GM23338 (cell line): ENCODE results near the gene ARL2BP. TPM values are rescaled to one million over a fixed set of nuclear protein-coding genes. Genes with fewer than 3 reads are reported as not detected.

Experiments used
- ATAC-seq: fragments of 200-7000 bp; cut with Tn5 transposase; 3 replicates; pipeline ENCODE4 v1.9.1; 2020
- DNase-seq: peaks from one replicate; pipeline ENCODE4 v3.0.0-alpha.2; 2015; ENCODE audit warnings: low spot score
- H2AFZ ChIP-seq: fragments of 200-600 bp; sonication (generic); 2 replicates; pipeline ENCODE4 v1.8.0; 2016; ENCODE audit warnings: antibody characterized with exemption, mild to moderate bottlenecking, moderate library complexity
- H3F3A ChIP-seq: fragments of 200-600 bp; sonication (generic); replicated peaks from 2 replicates; pipeline ENCODE4 v1.8.0; 2017; ENCODE audit warnings: antibody characterized with exemption, mixed run types, low read depth
- H3K27ac ChIP-seq: fragments of 200-600 bp; sonication (generic); 2 replicates; pipeline ENCODE4 v1.6.1; 2016; ENCODE audit warnings: low read depth
- H3K27me3 ChIP-seq: fragments of 200-600 bp; sonication (generic); 2 replicates; pipeline ENCODE4 v1.8.0; 2016; ENCODE audit warnings: mild to moderate bottlenecking, mixed run types, moderate library complexity; ENCODE audit not compliant: insufficient read depth
- H3K36me3 ChIP-seq: fragments of 200-600 bp; sonication (generic); 2 replicates; pipeline ENCODE4 v1.8.0; 2016; ENCODE audit warnings: mild to moderate bottlenecking; ENCODE audit not compliant: insufficient read depth
- H3K4me1 ChIP-seq: fragments of 200-600 bp; sonication (generic); 2 replicates; pipeline ENCODE4 v1.8.0; 2016; ENCODE audit warnings: mild to moderate bottlenecking, moderate library complexity; ENCODE audit not compliant: insufficient read depth
- H3K4me2 ChIP-seq: fragments of 200-600 bp; sonication (generic); 2 replicates; pipeline ENCODE4 v1.7.1; 2017; ENCODE audit warnings: mixed run types
- H3K4me3 ChIP-seq: fragments of 200-600 bp; sonication (generic); 2 replicates; pipeline ENCODE4 v1.6.1; 2016; ENCODE audit warnings: mixed run types
- H3K79me2 ChIP-seq: fragments of 200-600 bp; sonication (generic); replicated peaks from 2 replicates; pipeline ENCODE4 v1.8.0; 2017; ENCODE audit warnings: mild to moderate bottlenecking; ENCODE audit not compliant: insufficient read depth
- H3K9me2 ChIP-seq: fragments of 200-600 bp; sonication (generic); 2 replicates; pipeline ENCODE4 v1.8.0; 2017; ENCODE audit not compliant: insufficient read depth
- H4K20me1 ChIP-seq: fragments of 200-600 bp; sonication (generic); replicated peaks from 2 replicates; pipeline ENCODE4 v1.8.0; 2017; ENCODE audit warnings: mild to moderate bottlenecking; ENCODE audit not compliant: insufficient read depth
- H3K27ac Mint-ChIP-seq: 2 replicates; pipeline ENCODE4 v1.8.0; 2020; ENCODE audit warnings: inconsistent platforms, mild to moderate bottlenecking, moderate library complexity, mixed read lengths
- H3K27me3 Mint-ChIP-seq: 3 replicates; pipeline ENCODE4 v1.8.0; 2022; ENCODE audit warnings: low read depth, mild to moderate bottlenecking, moderate library complexity, mixed read lengths, inconsistent platforms; ENCODE audit not compliant: insufficient read depth, poor library complexity
- H3K36me3 Mint-ChIP-seq: 3 replicates; pipeline ENCODE4 v1.8.0; 2021; ENCODE audit warnings: low read depth, mild to moderate bottlenecking, inconsistent platforms, moderate library complexity, mixed read lengths
- H3K4me1 Mint-ChIP-seq: 3 replicates; pipeline ENCODE4 v1.8.0; 2020; ENCODE audit warnings: mild to moderate bottlenecking, inconsistent platforms, mixed read lengths
- H3K4me3 Mint-ChIP-seq: 3 replicates; pipeline ENCODE4 v1.8.0; 2021; ENCODE audit warnings: moderate library complexity, mild to moderate bottlenecking, inconsistent platforms, mixed read lengths
- H3K9me3 Mint-ChIP-seq: 3 replicates; pipeline ENCODE4 v1.8.0; 2020; ENCODE audit warnings: moderate library complexity, mild to moderate bottlenecking, inconsistent platforms, mixed read lengths
- CREB1 ChIP-seq: fragments of 250-450 bp; sonication (Bioruptor Pico); IDR thresholded peaks from 2 replicates; pipeline ENCODE4 v1.5.0; 2020; ENCODE audit warnings: low read depth, mild to moderate bottlenecking, moderate library complexity
- EZH2 ChIP-seq: fragments of 200-600 bp; sonication (generic); IDR thresholded peaks from one replicate; pipeline ENCODE4 v1.8.0; 2017; ENCODE audit warnings: antibody characterized with exemption, mild to moderate bottlenecking, low read depth; ENCODE audit not compliant: unreplicated experiment
- EZH2phosphoT487 ChIP-seq: fragments of 200-600 bp; sonication (generic); IDR thresholded peaks from one replicate; pipeline ENCODE4 v1.8.1; 2018; ENCODE audit warnings: antibody characterized with exemption; ENCODE audit not compliant: unreplicated experiment
- JUNB ChIP-seq: IDR thresholded peaks from one replicate; pipeline ENCODE4 v1.6.1; 2016; ENCODE audit warnings: antibody characterized with exemption; ENCODE audit not compliant: unreplicated experiment
- NANOG ChIP-seq: IDR thresholded peaks from 2 replicates; pipeline ENCODE4 v1.6.1; 2016; ENCODE audit warnings: antibody characterized with exemption, borderline replicate concordance
- POLR2AphosphoS5 ChIP-seq: IDR thresholded peaks from 2 replicates; pipeline ENCODE4 v1.6.1; 2016; ENCODE audit warnings: antibody characterized with exemption, low read depth
- ZNF114 ChIP-seq: fragments of 250-450 bp; sonication (Bioruptor Pico); IDR thresholded peaks from 2 replicates; pipeline ENCODE4 v1.5.0; 2020; ENCODE audit warnings: mild to moderate bottlenecking, moderate library complexity
- ZNF331 ChIP-seq: fragments of 250-450 bp; sonication (Bioruptor Pico); IDR thresholded peaks from 2 replicates; pipeline ENCODE4 v1.5.0; 2020; ENCODE audit warnings: low read depth, mild to moderate bottlenecking, moderate library complexity
- polyA plus RNA-seq: library from polyadenylated mRNA; unstranded; fragments of >200 nt; fragmentation: Nextera tagmentation; extraction: Ambion mirVana; gene quantifications from 2 replicates; pipeline ENCODE4 v1.2.1, GENCODE V29; 2016
- total RNA-seq: library from RNA; depleted of rRNA; stranded (reverse); fragments of >200 nt; shearing (Covaris generic); gene quantifications from 2 replicates; pipeline ENCODE4 v1.2.3, GENCODE V29; 2014
- TF ChIP-seq, protein P1 (sequence below): fragments of 250-450 bp; sonication (Bioruptor Pico); IDR thresholded peaks from 2 replicates; pipeline ENCODE4 v1.5.0; 2020; ENCODE audit warnings: mild to moderate bottlenecking, moderate library complexity
- TF ChIP-seq, protein P2 (sequence below), 2 experiments: fragments of 200-600 bp in 1 of 2; sonication (generic) in 1 of 2; conservative IDR thresholded peaks; 2 replicates each; pipeline versions ENCODE4 v1.5.1 to v1.6.1; 2016 to 2017; ENCODE audit warnings: antibody characterized with exemption in 2 of 2, low read depth in 2 of 2, mild to moderate bottlenecking in 2 of 2, moderate library complexity in 1 of 2
- TF ChIP-seq, protein P3 (sequence below): IDR thresholded peaks from one replicate; pipeline ENCODE4 v1.6.1; 2018; ENCODE audit warnings: antibody characterized with exemption; ENCODE audit not compliant: unreplicated experiment

ARL2BP gene
- total and polyA plus RNA-seq, 2 experiments from 2014 or later: 10.3 to 13.4 TPM

DNA sequence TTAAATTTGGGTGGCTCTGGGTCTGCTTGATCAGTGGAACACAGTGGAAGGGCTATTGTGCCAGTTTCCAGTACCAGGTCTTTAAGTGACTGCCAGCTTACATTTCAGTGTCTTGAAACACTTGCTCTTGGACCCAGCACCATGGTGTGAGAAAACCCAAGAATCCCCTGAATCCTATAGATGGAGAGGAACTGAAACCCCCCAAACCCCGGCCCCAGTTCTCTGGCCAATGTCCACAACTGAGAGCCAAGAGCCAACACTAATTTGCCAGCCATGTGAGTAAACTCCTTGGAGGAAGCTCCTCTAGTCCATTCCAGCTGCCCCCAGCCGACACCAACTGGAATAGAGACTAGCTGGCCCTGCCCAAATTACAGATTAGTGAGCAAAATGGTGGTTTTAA is 2.4 kb upstream of the ARL2BP start:
- Mint-ChIP-seq H3K27me3 (peaks cover 12% of the 10 kb centered on the region), H3K36me3 (peaks cover 9% of the 10 kb centered on the region), H3K9me3 (no peaks in the 10 kb centered on the region), H3K27ac (no peak overlapping the region), H3K4me1 (peaks cover 6% of the 10 kb centered on the region), H3K4me3 (no peak overlapping the region)
- Histone ChIP-seq H3K27ac (no peak overlapping the region), H3K4me3 (no peak overlapping the region), H3F3A (peaks cover 5% of the 10 kb centered on the region; the same call in 1 of the 2 replicates), H3K79me2 (no peaks in the 10 kb centered on the region), H4K20me1 (no peaks in the 10 kb centered on the region), H3K4me2 (no peak overlapping the region), H3K4me1 (peaks cover 8% of the 10 kb centered on the region; the same call in 1 of the 2 replicates), H2AFZ (no peak overlapping the region), H3K27me3 (no peaks in the 10 kb centered on the region), H3K36me3 (peaks cover 6% of the 10 kb centered on the region; the same call in 1 of the 2 replicates), H3K9me2 (no peaks in the 10 kb centered on the region)
- TF ChIP-seq EZH2phosphoT487 (no peak), JUNB (no peak), EZH2 (no peak), ZNF331 (CRISPR knock-in tag) (no peak), POLR2AphosphoS5 (no peak)
- TF ChIP-seq, protein P1, sequence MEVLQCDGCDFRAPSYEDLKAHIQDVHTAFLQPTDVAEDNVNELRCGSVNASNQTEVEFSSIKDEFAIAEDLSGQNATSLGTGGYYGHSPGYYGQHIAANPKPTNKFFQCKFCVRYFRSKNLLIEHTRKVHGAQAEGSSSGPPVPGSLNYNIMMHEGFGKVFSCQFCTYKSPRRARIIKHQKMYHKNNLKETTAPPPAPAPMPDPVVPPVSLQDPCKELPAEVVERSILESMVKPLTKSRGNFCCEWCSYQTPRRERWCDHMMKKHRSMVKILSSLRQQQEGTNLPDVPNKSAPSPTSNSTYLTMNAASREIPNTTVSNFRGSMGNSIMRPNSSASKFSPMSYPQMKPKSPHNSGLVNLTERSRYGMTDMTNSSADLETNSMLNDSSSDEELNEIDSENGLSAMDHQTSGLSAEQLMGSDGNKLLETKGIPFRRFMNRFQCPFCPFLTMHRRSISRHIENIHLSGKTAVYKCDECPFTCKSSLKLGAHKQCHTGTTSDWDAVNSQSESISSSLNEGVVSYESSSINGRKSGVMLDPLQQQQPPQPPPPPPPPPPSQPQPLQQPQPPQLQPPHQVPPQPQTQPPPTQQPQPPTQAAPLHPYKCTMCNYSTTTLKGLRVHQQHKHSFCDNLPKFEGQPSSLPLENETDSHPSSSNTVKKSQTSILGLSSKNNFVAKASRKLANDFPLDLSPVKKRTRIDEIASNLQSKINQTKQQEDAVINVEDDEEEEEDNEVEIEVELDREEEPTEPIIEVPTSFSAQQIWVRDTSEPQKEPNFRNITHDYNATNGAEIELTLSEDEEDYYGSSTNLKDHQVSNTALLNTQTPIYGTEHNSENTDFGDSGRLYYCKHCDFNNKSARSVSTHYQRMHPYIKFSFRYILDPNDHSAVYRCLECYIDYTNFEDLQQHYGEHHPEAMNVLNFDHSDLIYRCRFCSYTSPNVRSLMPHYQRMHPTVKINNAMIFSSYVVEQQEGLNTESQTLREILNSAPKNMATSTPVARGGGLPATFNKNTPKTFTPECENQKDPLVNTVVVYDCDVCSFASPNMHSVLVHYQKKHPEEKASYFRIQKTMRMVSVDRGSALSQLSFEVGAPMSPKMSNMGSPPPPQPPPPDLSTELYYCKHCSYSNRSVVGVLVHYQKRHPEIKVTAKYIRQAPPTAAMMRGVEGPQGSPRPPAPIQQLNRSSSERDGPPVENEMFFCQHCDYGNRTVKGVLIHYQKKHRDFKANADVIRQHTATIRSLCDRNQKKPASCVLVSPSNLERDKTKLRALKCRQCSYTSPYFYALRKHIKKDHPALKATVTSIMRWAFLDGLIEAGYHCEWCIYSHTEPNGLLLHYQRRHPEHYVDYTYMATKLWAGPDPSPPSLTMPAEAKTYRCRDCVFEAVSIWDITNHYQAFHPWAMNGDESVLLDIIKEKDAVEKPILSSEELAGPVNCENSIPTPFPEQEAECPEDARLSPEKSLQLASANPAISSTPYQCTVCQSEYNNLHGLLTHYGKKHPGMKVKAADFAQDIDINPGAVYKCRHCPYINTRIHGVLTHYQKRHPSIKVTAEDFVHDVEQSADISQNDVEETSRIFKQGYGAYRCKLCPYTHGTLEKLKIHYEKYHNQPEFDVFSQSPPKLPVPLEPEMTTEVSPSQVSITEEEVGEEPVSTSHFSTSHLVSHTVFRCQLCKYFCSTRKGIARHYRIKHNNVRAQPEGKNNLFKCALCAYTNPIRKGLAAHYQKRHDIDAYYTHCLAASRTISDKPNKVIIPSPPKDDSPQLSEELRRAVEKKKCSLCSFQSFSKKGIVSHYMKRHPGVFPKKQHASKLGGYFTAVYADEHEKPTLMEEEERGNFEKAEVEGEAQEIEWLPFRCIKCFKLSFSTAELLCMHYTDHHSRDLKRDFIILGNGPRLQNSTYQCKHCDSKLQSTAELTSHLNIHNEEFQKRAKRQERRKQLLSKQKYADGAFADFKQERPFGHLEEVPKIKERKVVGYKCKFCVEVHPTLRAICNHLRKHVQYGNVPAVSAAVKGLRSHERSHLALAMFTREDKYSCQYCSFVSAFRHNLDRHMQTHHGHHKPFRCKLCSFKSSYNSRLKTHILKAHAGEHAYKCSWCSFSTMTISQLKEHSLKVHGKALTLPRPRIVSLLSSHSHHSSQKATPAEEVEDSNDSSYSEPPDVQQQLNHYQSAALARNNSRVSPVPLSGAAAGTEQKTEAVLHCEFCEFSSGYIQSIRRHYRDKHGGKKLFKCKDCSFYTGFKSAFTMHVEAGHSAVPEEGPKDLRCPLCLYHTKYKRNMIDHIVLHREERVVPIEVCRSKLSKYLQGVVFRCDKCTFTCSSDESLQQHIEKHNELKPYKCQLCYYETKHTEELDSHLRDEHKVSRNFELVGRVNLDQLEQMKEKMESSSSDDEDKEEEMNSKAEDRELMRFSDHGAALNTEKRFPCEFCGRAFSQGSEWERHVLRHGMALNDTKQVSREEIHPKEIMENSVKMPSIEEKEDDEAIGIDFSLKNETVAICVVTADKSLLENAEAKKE: no peak
- DNase-seq: no peak
- no peak for ATAC-seq

DNA sequence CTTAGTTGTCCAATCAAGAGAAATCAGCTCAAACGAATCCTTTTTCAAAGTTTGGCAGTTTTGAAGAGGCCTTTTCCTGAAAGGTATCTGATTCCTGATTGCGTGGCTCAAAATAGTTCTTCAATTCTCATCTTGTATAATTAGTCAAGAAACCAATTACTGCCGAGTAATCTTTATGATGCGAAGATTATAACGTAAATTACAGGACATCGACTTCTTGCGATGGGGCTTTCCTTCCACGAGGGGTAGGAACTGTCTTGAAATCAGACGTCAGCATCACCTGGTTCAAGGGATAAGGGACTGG is 644 bp upstream of the ARL2BP start:
- ATAC-seq (peak; percentile 22), DNase-seq (no peak)
- peaks cover 6% of the 10 kb centered on the region for H3K4me1 Mint-ChIP-seq
- H3K4me3 Mint-ChIP-seq: peak overlapping the region; percentile 89
- Histone ChIP-seq H3K36me3 (0 out of 2 replicates have a peak, but pooled peaks cover under 1% of the 10 kb centered on the region), H4K20me1 (no peaks in the 10 kb centered on the region), H3K4me2 (peak overlapping the region; percentile 80), H3F3A (peaks cover 5% of the 10 kb centered on the region; the same call in 1 of the 2 replicates), H3K4me3 (peak overlapping the region; percentile 87), H3K4me1 (peaks cover 8% of the 10 kb centered on the region; the same call in 1 of the 2 replicates), H3K27me3 (no peaks in the 10 kb centered on the region), H3K79me2 (no peaks in the 10 kb centered on the region), H3K27ac (no peak overlapping the region), H2AFZ (peak overlapping the region; percentile 93), H3K9me2 (no peaks in the 10 kb centered on the region)
- H3K9me3 Mint-ChIP-seq: no peaks in the 10 kb centered on the region
- peaks cover 1% of the 10 kb centered on the region; the same call in 2 of the 3 replicates for H3K36me3 Mint-ChIP-seq
- peaks cover 17% of the 10 kb centered on the region for H3K27me3 Mint-ChIP-seq
- H3K27ac Mint-ChIP-seq: peak overlapping the region; percentile 92; the same call in 1 of the 2 replicates
- TF ChIP-seq CREB1 (CRISPR knock-in tag): peak; percentile 50; the same call in 1 of the 2 replicates
- TF ChIP-seq, protein P2, sequence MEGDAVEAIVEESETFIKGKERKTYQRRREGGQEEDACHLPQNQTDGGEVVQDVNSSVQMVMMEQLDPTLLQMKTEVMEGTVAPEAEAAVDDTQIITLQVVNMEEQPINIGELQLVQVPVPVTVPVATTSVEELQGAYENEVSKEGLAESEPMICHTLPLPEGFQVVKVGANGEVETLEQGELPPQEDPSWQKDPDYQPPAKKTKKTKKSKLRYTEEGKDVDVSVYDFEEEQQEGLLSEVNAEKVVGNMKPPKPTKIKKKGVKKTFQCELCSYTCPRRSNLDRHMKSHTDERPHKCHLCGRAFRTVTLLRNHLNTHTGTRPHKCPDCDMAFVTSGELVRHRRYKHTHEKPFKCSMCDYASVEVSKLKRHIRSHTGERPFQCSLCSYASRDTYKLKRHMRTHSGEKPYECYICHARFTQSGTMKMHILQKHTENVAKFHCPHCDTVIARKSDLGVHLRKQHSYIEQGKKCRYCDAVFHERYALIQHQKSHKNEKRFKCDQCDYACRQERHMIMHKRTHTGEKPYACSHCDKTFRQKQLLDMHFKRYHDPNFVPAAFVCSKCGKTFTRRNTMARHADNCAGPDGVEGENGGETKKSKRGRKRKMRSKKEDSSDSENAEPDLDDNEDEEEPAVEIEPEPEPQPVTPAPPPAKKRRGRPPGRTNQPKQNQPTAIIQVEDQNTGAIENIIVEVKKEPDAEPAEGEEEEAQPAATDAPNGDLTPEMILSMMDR (conservative IDR thresholded peaks at IDR 0.05; ENCODE audit: low read depth in 2 of 2): 0 out of 4 replicates have a peak, but pooled peaks of 1 of the 2 experiments have one; percentile 9
- no peak for TF ChIP-seq ZNF114
- no peak for TF ChIP-seq ZNF331 (CRISPR knock-in tag)
- TF ChIP-seq, protein P3, sequence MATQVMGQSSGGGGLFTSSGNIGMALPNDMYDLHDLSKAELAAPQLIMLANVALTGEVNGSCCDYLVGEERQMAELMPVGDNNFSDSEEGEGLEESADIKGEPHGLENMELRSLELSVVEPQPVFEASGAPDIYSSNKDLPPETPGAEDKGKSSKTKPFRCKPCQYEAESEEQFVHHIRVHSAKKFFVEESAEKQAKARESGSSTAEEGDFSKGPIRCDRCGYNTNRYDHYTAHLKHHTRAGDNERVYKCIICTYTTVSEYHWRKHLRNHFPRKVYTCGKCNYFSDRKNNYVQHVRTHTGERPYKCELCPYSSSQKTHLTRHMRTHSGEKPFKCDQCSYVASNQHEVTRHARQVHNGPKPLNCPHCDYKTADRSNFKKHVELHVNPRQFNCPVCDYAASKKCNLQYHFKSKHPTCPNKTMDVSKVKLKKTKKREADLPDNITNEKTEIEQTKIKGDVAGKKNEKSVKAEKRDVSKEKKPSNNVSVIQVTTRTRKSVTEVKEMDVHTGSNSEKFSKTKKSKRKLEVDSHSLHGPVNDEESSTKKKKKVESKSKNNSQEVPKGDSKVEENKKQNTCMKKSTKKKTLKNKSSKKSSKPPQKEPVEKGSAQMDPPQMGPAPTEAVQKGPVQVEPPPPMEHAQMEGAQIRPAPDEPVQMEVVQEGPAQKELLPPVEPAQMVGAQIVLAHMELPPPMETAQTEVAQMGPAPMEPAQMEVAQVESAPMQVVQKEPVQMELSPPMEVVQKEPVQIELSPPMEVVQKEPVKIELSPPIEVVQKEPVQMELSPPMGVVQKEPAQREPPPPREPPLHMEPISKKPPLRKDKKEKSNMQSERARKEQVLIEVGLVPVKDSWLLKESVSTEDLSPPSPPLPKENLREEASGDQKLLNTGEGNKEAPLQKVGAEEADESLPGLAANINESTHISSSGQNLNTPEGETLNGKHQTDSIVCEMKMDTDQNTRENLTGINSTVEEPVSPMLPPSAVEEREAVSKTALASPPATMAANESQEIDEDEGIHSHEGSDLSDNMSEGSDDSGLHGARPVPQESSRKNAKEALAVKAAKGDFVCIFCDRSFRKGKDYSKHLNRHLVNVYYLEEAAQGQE: no peak
- TF ChIP-seq NANOG: no peak
- TF ChIP-seq POLR2AphosphoS5: no peak
- no peak for TF ChIP-seq EZH2phosphoT487
